ENCODE results near the gene HOXB7. TPM values are rescaled to one million over a fixed set of nuclear protein-coding genes. Genes with fewer than 3 reads are reported as not detected.

The HOXB7 gene
- total RNA-seq, 1 experiment from 2014 or later = not detected

GRCh38 chr17:48582750-48583069 lies 28.1 kb downstream of the HOXB7 start:
- no peaks in the 10 kb centered on the region for H3K9me3 Mint-ChIP-seq

More at GRCh38 chr17:48582750-48583069, 28.1 kb downstream of the HOXB7 start:
- H3K4me1 Mint-ChIP-seq = peaks cover 53% of the 10 kb centered on the region
- TF ChIP-seq IRF1 (CRISPR knock-in tag; IDR thresholded peaks at IDR 0.05) (no peak), ARID4B (CRISPR knock-in tag; IDR thresholded peaks at IDR 0.05; ENCODE audit: borderline replicate concordance) (no peak), PRRX2 (CRISPR knock-in tag; IDR thresholded peaks at IDR 0.05) (no peak), NFE2L1 (CRISPR knock-in tag; IDR thresholded peaks at IDR 0.05) (no peak), E2F4 (CRISPR knock-in tag; IDR thresholded peaks at IDR 0.05; ENCODE audit: borderline replicate concordance, low read depth) (no peak), FOXP4 (CRISPR knock-in tag; IDR thresholded peaks at IDR 0.05) (no peak), SMAD3 (CRISPR knock-in tag; IDR thresholded peaks at IDR 0.05; ENCODE audit: borderline replicate concordance) (no peak), SP1 (CRISPR knock-in tag; conservative IDR thresholded peaks at IDR 0.05) (no peak), PRDM15 (CRISPR knock-in tag; IDR thresholded peaks at IDR 0.05) (no peak), SOX15 (CRISPR knock-in tag; IDR thresholded peaks at IDR 0.05) (no peak), CREM (CRISPR knock-in tag; IDR thresholded peaks at IDR 0.05) (no peak), ZNF281 (CRISPR knock-in tag; IDR thresholded peaks at IDR 0.05) (no peak), ZNF532 (CRISPR knock-in tag; IDR thresholded peaks at IDR 0.05; ENCODE audit: borderline replicate concordance) (no peak), STAT6 (CRISPR knock-in tag; conservative IDR thresholded peaks at IDR 0.05; ENCODE audit: low read depth) (no peak)
- H3K27me3 Mint-ChIP-seq (ENCODE audit: low read depth) = peaks cover 98% of the 10 kb centered on the region; the same call in 1 of the 2 replicates
- no peaks in the 10 kb centered on the region for H3K36me3 Mint-ChIP-seq
- H3K4me3 Mint-ChIP-seq = peak overlapping the region; percentile 12; the same call in 1 of the 2 replicates
- DNase-seq (ENCODE audit: low spot score) (no peak), ATAC-seq (no peak)
- POLR2A ChIA-PET = no interaction called here
- CTCF ChIA-PET = interaction anchor here (0.7 to 1.3 kb wide), 2 partner anchors 11 to 42 kb away, joined by 4 to 5 read pairs; no protein-coding TSS in a partner anchor
- no peak overlapping the region for H3K27ac Mint-ChIP-seq
